Testis (tissue), 3 donors: Measurements from ENCODE around the gene TAX1BP3. TPM values are rescaled to one million over a fixed set of nuclear protein-coding genes. Genes with fewer than 3 reads are reported as not detected.

Experiments used
- DNase-seq: peaks from one replicate; pipeline ENCODE4 v3.0.0-alpha.2; 2019
- H3K27ac ChIP-seq, 2 donors: fragments of 200-600 bp; sonication (generic); one replicate each; pipeline ENCODE4 v1.5.1; 2019
- H3K27me3 ChIP-seq: fragments of 200-600 bp; sonication (generic); one replicate; pipeline ENCODE4 v1.5.1; 2019
- H3K36me3 ChIP-seq: fragments of 200-600 bp; sonication (generic); one replicate; pipeline ENCODE4 v1.5.1; 2017; ENCODE audit warnings: low read depth; ENCODE audit errors: missing control alignments
- H3K4me1 ChIP-seq: fragments of 200-600 bp; sonication (generic); one replicate; pipeline ENCODE4 v1.5.1; 2019
- H3K4me3 ChIP-seq, 2 donors: fragments of 200-600 bp; sonication (generic); one replicate each; pipeline ENCODE4 v1.5.1; 2017 to 2019
- H3K9me3 ChIP-seq: fragments of 200-600 bp; sonication (generic); one replicate; pipeline ENCODE4 v1.5.1; 2017
- POLR2A ChIP-seq: fragments of 450-650 bp; IDR thresholded peaks from one replicate; pipeline ENCODE4 v1.6.1; 2017; ENCODE audit warnings: antibody characterized with exemption, mild to moderate bottlenecking, moderate library complexity
- WGBS, 2 donors: methylation state at CpG; one replicate each; pipeline ENCODE4 v1.1.5; 2018; 5-methylcytosine and 5-hydroxymethylcytosine counted together
- intact Hi-C: fragments of 100-400 bp; cut with DNase I; formaldehyde crosslinking; loops from one replicate; pipeline ENCODE4 v1.15.1; 2023; ENCODE audit warnings: low total_unique reads
- polyA plus RNA-seq: library from polyadenylated mRNA; stranded (reverse); fragments of 350-450 nt; fragmentation: Illumina TruSeq; extraction: RNeasy Lipid Tissue Mini Kit (QIAGEN cat#74804); gene quantifications from one replicate; pipeline ENCODE4 v1.2.3, GENCODE V29; 2014; ENCODE audit warnings: low read depth, low replicate concordance; ENCODE audit not compliant: insufficient read depth
- total RNA-seq, 2 donors: library from RNA; depleted of rRNA; stranded (reverse); fragments of >200 nt; gene quantifications; one replicate each; pipeline ENCODE4 v1.2.3, GENCODE V29; 2016
- TF ChIP-seq, protein P1 (sequence below), 3 experiments: fragments of 450-650 bp in 2 of 3; fragments of 200-600 bp in 1 of 3; sonication (generic) in 1 of 3; IDR thresholded peaks; one replicate each; pipeline ENCODE4 v1.5.1; 2016 to 2019; ENCODE audit warnings: antibody characterized with exemption in 3 of 3, mild to moderate bottlenecking in 2 of 3, moderate library complexity in 1 of 3

The TAX1BP3 gene
- total and polyA plus RNA-seq, 3 donors from 2014 or later, result 93.6 to 212 (median 150) TPM

DNA sequence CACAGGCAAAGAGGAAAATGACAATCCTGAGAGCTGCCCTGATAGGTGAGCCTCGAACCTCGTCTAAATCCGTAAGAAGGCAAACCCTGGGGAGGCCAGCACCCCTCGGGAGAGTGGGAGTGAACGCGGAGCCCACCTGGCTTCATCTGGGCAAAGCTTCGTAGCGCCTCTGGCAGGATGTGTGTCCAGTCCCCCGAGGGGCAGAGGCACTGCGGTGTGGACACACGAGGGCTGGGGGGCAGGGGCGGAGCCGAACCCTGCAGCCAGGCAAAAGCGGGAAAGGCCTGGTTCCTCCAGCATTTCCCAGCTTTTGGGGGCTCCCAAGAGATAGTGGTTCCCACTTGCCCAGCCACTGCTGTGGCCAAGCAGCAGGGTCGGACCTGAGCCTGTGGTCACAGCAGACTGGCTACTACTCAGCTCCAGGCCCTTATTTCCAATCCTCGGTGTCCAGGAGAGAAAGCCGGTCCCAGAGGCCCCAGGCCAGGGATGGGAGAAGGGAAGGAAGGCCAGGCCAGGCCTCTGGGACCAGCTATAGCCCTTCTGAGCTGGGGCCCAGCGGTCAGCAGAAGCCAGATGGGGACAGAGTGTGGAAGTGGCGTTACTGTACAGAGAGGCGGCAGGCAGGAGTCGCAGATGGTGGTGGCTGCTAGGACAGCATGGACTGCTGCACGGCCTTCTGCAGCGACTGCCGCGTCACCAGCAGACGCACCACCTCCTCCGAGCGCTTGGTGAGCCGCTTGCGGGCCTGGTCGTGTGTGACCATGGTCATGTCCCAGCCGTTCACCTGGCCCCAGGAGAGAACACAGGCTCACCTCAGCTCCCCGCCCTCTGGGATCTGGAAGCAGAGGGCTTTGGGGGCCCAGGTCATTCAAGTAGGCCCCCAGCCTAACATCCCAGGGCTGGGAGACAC, 5.0 kb downstream of the TAX1BP3 start:
- H3K4me3 ChIP-seq, result no peak overlapping the region
- no peaks in the 10 kb centered on the region for H3K27me3 ChIP-seq
- H3K36me3 ChIP-seq, result no peaks in the 10 kb centered on the region
- 72 to 78% methylated on average over 21 to 33 of the region's 33 CpGs for WGBS, 2 donors
- no peak for DNase-seq
- no peaks in the 10 kb centered on the region for H3K9me3 ChIP-seq
- intact Hi-C loops, result no loop called here
- H3K4me1 ChIP-seq, result peaks cover 55% of the 10 kb centered on the region
- H3K27ac ChIP-seq, result no peak overlapping the region
- TF ChIP-seq, protein P1, sequence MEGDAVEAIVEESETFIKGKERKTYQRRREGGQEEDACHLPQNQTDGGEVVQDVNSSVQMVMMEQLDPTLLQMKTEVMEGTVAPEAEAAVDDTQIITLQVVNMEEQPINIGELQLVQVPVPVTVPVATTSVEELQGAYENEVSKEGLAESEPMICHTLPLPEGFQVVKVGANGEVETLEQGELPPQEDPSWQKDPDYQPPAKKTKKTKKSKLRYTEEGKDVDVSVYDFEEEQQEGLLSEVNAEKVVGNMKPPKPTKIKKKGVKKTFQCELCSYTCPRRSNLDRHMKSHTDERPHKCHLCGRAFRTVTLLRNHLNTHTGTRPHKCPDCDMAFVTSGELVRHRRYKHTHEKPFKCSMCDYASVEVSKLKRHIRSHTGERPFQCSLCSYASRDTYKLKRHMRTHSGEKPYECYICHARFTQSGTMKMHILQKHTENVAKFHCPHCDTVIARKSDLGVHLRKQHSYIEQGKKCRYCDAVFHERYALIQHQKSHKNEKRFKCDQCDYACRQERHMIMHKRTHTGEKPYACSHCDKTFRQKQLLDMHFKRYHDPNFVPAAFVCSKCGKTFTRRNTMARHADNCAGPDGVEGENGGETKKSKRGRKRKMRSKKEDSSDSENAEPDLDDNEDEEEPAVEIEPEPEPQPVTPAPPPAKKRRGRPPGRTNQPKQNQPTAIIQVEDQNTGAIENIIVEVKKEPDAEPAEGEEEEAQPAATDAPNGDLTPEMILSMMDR (IDR thresholded peaks at IDR 0.05), result no peak
- TF ChIP-seq POLR2A, result no peak

- WGBS, 2 donors, result 45 to 51% methylated on average over 4 to 22 of the region's 23 CpGs
- TF ChIP-seq, protein P1 (IDR thresholded peaks at IDR 0.05), result no peak
- no peak for TF ChIP-seq POLR2A
- peak; percentile 55 for DNase-seq
- H3K27ac ChIP-seq, result peak overlapping the region; percentile 56 to 82
- H3K4me3 ChIP-seq, result no peak overlapping the region
- peaks cover 57% of the 10 kb centered on the region for H3K4me1 ChIP-seq
- intact Hi-C loops, result no loop called here
- H3K27me3 ChIP-seq, result no peaks in the 10 kb centered on the region
- H3K36me3 ChIP-seq, result no peaks in the 10 kb centered on the region
- H3K9me3 ChIP-seq, result no peaks in the 10 kb centered on the region
These were observed 8.0 kb downstream of the TAX1BP3 start for GRCh38 chr17:3660311-3660891.

GRCh38 chr17:3659541-3660111, 8.8 kb downstream of the TAX1BP3 start:
- no peak overlapping the region for H3K4me3 ChIP-seq
- no peaks in the 10 kb centered on the region for H3K36me3 ChIP-seq
- H3K27ac ChIP-seq, result peak overlapping the region; percentile 56 to 82
- intact Hi-C loops, result no loop called here
- no peaks in the 10 kb centered on the region for H3K27me3 ChIP-seq
- DNase-seq, result peak; percentile 89
- TF ChIP-seq, protein P1 (IDR thresholded peaks at IDR 0.05), result peak in 2 of 3 experiments; percentile 16 to 26
- TF ChIP-seq POLR2A, result no peak
- WGBS, 2 donors, result 23 to 29% methylated on average over 9 to 22 of the region's 22 CpGs
- no peaks in the 10 kb centered on the region for H3K9me3 ChIP-seq
- peaks cover 57% of the 10 kb centered on the region for H3K4me1 ChIP-seq

DNA sequence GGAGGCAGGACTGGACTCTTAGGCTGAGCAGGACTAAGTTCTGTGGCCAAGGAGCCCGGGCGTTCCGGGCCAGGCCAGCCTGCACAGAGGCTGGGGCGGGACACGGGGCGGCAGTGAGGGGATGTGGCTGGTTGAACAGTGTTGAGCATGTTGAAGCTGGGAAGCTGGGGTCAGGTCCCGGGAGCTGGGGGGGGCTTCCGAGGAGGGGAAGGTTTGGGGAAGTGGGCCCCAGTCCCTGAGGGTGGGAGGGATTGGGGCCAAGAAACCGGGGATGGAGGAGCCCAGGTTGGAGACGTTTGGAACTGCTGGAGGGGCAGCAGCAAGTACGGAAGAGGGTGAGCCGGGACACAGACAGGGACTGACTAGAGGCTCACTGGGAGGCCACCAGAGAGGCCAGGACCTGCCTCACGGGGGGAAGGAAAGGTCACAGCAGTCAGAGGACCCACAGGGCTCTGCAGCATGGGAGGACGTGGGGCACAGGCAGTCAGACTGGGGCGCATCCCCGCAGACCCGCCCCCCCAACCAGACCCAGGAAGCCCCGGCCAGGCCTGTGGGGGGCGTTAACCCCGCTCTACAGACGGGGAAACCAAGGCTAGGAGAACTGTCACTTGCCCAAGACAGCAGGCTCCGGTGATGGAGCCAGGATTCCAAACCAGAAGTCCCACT, 9.5 kb downstream of the TAX1BP3 start:
- Histone ChIP-seq H3K27ac (peak overlapping the region; percentile 56 to 82), H3K4me1 (peaks cover 57% of the 10 kb centered on the region), H3K36me3 (no peaks in the 10 kb centered on the region), H3K27me3 (no peaks in the 10 kb centered on the region), H3K9me3 (no peaks in the 10 kb centered on the region), H3K4me3 (no peak overlapping the region)
- DNase-seq, result no peak
- intact Hi-C loops, result no loop called here
- TF ChIP-seq, protein P1 (IDR thresholded peaks at IDR 0.05), result no peak
- no peak for TF ChIP-seq POLR2A
- 53 to 54% methylated on average over 15 to 22 of the region's 22 CpGs for WGBS, 2 donors
